Fibroblast of mammary gland (primary cell): ENCODE measurements around the gene DLG5.

ENCODE experiments used
- DNase-seq: peaks from one replicate; pipeline ENCODE4 v3.0.0-alpha.2; 2010; ENCODE audit warnings: low read depth
- H3K4me3 ChIP-seq: 2 replicates; pipeline ENCODE4 v1.5.1; 2011; ENCODE audit warnings: low read depth, mild to moderate bottlenecking, low read length, moderate library complexity; ENCODE audit not compliant: control insufficient read depth
- TF ChIP-seq, protein P1 (sequence below): conservative IDR thresholded peaks from 2 replicates; pipeline ENCODE4 v1.5.1; 2011; ENCODE audit warnings: low read depth, low read length, inconsistent platforms; ENCODE audit not compliant: control insufficient read depth, insufficient read depth

Gene DLG5

DNA sequence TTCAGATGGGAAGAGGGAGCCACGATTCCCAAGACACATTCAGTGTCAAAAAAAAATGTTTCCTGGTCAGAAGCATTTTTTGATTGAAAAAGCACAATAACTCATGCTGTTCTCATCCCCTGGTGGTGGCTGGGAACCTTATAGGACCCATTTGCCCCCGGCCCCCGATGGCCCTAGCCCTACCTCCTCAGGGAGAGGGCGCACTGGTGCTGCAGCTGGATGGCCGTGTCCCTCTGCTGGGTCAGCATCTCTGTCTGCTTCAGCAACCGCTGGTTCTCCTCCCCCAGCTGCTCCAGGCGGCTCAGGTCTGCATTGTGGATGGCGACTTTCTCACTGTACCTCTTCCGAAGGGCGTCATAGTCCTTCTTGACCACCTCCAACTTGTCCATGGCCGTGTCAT is 83.3 kb downstream of the DLG5 start:
- no peak for DNase-seq
- TF ChIP-seq, protein P1, sequence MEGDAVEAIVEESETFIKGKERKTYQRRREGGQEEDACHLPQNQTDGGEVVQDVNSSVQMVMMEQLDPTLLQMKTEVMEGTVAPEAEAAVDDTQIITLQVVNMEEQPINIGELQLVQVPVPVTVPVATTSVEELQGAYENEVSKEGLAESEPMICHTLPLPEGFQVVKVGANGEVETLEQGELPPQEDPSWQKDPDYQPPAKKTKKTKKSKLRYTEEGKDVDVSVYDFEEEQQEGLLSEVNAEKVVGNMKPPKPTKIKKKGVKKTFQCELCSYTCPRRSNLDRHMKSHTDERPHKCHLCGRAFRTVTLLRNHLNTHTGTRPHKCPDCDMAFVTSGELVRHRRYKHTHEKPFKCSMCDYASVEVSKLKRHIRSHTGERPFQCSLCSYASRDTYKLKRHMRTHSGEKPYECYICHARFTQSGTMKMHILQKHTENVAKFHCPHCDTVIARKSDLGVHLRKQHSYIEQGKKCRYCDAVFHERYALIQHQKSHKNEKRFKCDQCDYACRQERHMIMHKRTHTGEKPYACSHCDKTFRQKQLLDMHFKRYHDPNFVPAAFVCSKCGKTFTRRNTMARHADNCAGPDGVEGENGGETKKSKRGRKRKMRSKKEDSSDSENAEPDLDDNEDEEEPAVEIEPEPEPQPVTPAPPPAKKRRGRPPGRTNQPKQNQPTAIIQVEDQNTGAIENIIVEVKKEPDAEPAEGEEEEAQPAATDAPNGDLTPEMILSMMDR: no peak
- H3K4me3 ChIP-seq: no peak overlapping the region

DNA sequence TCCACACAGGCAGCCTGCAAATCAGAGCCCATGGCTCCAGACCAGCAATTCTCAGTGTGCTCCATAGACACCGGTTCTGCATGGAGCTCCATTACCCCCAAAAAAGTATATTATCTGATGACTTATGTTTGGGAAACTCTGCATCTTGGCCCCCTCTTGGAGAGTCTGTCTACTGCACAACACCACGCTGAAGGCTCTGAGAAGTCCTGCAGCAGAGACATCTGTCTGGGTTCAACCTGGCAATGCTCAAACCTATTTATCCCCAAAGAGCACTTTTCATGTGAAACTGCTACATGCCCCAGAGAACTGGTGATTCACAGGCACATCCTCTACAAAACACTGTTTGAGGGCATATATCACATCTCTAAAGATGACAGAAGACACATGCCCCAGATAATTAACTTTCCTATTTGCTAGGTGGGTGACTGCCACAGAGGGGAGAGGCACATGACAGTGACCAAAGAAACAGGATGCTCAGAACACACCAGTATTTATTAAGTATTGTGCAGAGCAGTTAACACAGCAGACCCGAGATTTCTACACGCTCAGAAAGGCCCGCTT is 83.8 kb downstream of the DLG5 start:
- DNase-seq: no peak

DNA sequence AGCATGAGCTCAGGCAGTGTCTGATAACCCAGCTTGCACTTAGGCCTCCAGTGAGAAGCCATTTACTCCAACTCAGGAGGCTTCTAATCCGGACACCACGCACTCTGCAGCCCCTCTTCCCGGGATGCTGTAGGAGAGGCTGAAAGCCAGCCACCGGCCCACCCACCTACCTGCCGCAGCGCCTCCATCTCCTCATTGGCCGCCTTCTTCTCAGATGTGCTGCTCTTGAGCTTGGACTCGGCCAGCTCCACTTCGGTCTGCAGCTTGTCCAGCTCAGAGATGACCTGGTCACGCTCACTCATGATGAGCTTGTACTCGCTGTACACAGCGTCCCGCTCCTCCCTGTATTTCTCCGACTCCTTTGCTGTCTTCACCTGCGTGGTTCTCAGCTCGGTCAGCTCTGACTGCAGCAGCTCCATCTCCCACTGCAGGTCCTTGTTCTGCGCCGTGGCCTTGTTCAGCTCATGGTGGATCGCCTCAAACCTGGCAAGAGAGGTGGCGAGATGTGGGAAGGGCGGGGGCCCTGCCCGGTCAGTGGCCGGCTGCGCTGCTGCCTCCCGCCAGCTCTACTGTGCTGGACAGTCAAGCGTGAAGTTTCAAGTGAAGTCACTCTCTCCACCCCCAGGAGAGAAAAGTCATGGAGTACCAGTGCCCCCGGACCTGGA is 84.7 kb downstream of the DLG5 start:
- no peak for DNase-seq
- TF ChIP-seq, protein P1: no peak
- H3K4me3 ChIP-seq: no peak overlapping the region

More for the DNA sequence above, 83.8 kb downstream of the DLG5 start:
- no peak overlapping the region for H3K4me3 ChIP-seq
- TF ChIP-seq, protein P1: no peak

DNA sequence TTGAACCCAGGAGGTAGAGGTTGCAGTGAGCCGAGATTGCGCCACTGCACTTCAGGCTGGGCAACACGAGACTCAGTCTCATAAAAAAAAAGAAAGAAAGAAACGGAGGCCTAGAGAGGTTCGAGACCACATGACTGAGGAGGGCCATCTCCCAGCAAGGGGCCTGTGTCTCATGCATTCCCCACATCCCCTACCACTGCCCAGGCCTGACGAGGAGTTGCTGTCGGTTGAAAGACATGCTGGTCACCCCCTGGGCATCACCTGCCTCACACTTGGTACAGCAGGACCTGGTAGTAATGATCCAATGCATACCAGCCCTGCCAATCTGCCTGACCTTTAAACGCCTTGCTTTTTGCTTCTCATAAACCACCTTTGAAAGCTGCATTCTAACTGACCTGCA is 85.9 kb downstream of the DLG5 start:
- no peak overlapping the region for H3K4me3 ChIP-seq
- TF ChIP-seq, protein P1: no peak
- DNase-seq: no peak

DNA sequence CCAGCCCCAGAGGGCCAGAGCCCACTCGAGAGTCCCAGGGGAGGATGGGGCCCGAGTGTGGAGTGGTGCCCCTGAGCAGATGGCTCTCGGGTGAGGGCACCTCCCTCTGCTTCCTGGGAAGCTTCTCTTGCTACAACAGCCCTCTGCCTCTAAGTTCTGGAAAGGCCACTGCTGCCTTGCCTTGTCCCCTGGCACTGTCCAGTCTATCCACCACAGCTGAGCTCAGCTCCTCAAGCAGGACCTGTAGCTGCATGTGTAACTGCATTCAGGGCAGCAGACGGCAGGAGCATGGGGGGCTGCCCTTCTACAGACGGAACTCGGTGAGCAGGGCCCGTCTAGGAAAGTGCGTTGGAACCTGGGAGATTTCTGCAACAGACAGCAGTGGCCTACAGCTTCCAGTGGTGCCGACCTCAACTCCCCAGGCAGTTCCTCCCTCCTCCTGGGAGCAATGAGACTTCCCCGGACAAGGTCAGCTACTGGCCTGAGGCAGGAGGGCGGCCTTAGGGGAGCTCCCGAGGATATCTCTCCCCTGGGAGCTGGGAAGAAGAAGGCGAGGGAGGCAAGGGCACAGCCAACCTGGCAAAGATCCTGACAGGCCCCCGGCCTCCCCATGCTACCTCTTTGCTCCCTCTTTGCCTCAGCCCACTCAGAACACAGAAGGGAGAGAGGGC is 88.5 kb downstream of the DLG5 start:
- TF ChIP-seq, protein P1: no peak
- H3K4me3 ChIP-seq: no peak overlapping the region
- no peak for DNase-seq

DNA sequence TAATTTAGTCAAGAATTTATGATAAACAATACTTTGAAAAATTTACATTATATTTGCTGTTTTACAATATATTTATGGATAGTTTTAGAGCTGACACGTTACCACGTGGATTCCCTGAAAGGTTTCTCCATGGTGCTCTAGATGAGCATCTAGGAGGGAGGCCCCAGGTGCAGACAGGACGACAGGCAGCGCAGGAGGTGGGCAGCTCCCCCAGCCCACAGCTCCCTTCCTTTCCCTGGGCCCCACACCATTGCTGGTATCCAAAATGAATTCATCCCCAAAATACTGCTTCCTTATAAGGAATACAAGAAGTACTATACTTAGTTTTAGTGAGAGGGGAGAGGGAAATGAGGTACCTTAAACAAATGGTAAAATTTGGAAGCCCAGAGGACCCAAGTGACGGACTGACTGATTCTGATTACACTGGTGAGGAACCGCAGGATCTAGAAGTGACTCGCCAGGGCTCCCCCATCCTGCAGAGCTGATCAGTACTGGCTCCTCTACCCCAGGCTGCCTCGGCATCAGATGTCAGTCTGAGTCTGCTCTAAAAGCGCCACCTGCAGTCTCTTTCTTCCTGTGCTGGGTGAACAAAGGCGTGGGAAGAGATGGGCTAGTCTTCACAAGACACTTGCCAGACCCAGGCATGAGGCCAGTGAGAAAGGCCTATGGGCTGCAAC is 89.2 kb downstream of the DLG5 start:
- TF ChIP-seq, protein P1: no peak
- no peak overlapping the region for H3K4me3 ChIP-seq
- peak; percentile 61 for DNase-seq
